Esophagus squamous epithelium (tissue), 4 donors: ENCODE data around the gene APOBEC3C.

Experiments used
- POLR2A ChIP-seq, 4 donors: fragments of 450-650 bp; IDR thresholded peaks; one replicate each; pipeline ENCODE4 v1.6.1; 2017; ENCODE audit warnings: antibody characterized with exemption in 4 of 4, mild to moderate bottlenecking in 4 of 4, moderate library complexity in 3 of 4
- TF ChIP-seq, protein P1 (sequence below), 6 experiments: fragments of 450-650 bp in 4 of 6; fragments of 200-600 bp in 2 of 6; sonication (generic) in 2 of 6; IDR thresholded peaks; one replicate each; pipeline ENCODE4 v1.5.1; 2016 to 2019; ENCODE audit warnings: antibody characterized with exemption in 6 of 6, mild to moderate bottlenecking in 4 of 6, moderate library complexity in 4 of 6

GRCh38 chr22:39016592-39016991 lies 2.5 kb downstream of the APOBEC3C start:
- TF ChIP-seq, protein P1, sequence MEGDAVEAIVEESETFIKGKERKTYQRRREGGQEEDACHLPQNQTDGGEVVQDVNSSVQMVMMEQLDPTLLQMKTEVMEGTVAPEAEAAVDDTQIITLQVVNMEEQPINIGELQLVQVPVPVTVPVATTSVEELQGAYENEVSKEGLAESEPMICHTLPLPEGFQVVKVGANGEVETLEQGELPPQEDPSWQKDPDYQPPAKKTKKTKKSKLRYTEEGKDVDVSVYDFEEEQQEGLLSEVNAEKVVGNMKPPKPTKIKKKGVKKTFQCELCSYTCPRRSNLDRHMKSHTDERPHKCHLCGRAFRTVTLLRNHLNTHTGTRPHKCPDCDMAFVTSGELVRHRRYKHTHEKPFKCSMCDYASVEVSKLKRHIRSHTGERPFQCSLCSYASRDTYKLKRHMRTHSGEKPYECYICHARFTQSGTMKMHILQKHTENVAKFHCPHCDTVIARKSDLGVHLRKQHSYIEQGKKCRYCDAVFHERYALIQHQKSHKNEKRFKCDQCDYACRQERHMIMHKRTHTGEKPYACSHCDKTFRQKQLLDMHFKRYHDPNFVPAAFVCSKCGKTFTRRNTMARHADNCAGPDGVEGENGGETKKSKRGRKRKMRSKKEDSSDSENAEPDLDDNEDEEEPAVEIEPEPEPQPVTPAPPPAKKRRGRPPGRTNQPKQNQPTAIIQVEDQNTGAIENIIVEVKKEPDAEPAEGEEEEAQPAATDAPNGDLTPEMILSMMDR (IDR thresholded peaks at IDR 0.05): no peak
- no peak for TF ChIP-seq POLR2A (IDR thresholded peaks at IDR 0.05)
